ENCODE measurements around the gene KLF13.

DNA sequence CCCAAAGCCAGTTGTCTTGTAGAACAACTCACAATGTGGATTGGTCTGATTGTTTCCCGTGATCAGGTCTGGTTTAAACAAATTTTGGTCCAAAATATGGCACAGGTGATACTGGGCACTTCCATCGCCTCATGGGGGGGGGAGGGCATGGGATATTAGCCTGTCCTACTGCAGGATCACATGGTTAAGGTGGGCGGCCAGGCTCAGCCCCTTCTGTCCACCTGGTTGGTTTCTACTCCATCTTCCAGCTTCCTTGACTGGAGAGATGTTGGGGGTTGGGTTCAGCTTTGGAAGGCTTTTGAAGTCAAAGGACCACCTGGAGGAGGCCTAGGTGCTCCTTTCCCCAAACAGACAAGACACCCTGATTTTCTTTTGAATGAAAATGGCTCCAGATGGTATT lies 7.2 kb downstream of the KLF13 start:
- TF ChIP-seq, protein P1, sequence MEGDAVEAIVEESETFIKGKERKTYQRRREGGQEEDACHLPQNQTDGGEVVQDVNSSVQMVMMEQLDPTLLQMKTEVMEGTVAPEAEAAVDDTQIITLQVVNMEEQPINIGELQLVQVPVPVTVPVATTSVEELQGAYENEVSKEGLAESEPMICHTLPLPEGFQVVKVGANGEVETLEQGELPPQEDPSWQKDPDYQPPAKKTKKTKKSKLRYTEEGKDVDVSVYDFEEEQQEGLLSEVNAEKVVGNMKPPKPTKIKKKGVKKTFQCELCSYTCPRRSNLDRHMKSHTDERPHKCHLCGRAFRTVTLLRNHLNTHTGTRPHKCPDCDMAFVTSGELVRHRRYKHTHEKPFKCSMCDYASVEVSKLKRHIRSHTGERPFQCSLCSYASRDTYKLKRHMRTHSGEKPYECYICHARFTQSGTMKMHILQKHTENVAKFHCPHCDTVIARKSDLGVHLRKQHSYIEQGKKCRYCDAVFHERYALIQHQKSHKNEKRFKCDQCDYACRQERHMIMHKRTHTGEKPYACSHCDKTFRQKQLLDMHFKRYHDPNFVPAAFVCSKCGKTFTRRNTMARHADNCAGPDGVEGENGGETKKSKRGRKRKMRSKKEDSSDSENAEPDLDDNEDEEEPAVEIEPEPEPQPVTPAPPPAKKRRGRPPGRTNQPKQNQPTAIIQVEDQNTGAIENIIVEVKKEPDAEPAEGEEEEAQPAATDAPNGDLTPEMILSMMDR (IDR thresholded peaks at IDR 0.05; ENCODE audit: low read depth, low read length) = no peak
- TF ChIP-seq EZH2phosphoT487 (IDR thresholded peaks at IDR 0.05; ENCODE audit: low read depth) = no peak
